ENCODE measurements around the gene TSC2. TPM values are rescaled to one million over a fixed set of nuclear protein-coding genes. Genes with fewer than 3 reads are reported as not detected.

TSC2 gene
- total and polyA plus RNA-seq, 8 donors, result 116 to 166 (median 128) TPM

DNA sequence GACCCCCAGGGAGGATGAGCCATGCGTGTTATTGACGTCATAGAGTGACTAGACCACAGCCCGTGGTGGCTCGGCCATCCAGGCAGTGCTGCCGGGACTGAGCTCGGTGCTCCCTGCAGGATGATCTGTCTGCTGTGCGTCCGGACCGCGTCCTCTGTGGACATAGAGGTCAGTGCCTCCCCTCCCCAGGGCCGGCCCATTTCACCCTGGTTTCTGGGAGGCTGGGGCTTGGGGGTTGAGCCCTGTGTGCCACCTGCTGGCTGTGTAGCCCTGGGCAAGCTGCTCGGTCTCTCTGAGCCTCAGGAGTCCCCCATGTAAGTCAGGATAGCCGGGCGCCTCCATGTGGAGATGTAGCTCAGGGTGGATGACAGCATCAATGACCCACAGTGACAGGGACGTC, 8.3 kb downstream of the TSC2 start:
- ATAC-seq (peak; percentile 51), DNase-seq (no peak)

GRCh38 chr16:2056681-2057407, 9.1 kb downstream of the TSC2 start:
- peaks cover 0 to 98% of the 10 kb centered on the region in 2 donors for H3K36me3 ChIP-seq
- H3K27me3 ChIP-seq, result no peaks in the 10 kb centered on the region
- H3K27ac ChIP-seq, result no peak overlapping the region
- no peaks in the 10 kb centered on the region for H3K4me1 ChIP-seq
- TF ChIP-seq, protein P1, sequence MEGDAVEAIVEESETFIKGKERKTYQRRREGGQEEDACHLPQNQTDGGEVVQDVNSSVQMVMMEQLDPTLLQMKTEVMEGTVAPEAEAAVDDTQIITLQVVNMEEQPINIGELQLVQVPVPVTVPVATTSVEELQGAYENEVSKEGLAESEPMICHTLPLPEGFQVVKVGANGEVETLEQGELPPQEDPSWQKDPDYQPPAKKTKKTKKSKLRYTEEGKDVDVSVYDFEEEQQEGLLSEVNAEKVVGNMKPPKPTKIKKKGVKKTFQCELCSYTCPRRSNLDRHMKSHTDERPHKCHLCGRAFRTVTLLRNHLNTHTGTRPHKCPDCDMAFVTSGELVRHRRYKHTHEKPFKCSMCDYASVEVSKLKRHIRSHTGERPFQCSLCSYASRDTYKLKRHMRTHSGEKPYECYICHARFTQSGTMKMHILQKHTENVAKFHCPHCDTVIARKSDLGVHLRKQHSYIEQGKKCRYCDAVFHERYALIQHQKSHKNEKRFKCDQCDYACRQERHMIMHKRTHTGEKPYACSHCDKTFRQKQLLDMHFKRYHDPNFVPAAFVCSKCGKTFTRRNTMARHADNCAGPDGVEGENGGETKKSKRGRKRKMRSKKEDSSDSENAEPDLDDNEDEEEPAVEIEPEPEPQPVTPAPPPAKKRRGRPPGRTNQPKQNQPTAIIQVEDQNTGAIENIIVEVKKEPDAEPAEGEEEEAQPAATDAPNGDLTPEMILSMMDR (IDR thresholded peaks at IDR 0.05), result no peak
- no peaks in the 10 kb centered on the region for H3K9me3 ChIP-seq
- ATAC-seq, result no peak
- H3K4me3 ChIP-seq, result no peak overlapping the region
- DNase-seq, result no peak
- intact Hi-C loops (cut with DNase I), result no loop called here

More for the DNA sequence above, 8.3 kb downstream of the TSC2 start:
- intact Hi-C loops (cut with DNase I), result no loop called here
- Histone ChIP-seq H3K4me1 (no peaks in the 10 kb centered on the region), H3K27me3 (no peaks in the 10 kb centered on the region), H3K36me3 (peaks cover 0 to 98% of the 10 kb centered on the region in 2 donors), H3K27ac (no peak overlapping the region), H3K9me3 (no peaks in the 10 kb centered on the region), H3K4me3 (no peak overlapping the region)
- TF ChIP-seq, protein P1 (IDR thresholded peaks at IDR 0.05), result peak in 1 of 2 donors; percentile 34

DNA sequence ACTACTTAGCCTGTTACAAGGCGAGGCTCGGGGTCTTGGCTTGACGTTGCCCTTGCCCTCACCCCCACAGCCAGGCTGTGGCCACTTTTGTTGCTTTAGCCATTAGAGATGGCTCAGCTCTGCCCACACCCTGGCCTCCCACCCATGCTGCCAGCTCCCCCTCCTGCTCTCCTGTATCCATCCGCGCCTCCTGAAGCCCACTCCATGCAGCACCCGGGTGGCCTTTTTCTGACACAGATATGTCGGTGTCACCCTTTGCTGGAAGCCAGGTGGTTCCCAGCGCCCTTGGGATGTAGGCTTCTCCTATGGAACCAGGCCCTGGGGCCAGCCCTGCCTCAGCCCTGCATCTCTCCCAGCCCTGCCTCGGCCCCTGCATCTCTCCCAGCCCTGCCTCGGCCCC, 9.7 kb downstream of the TSC2 start:
- H3K9me3 ChIP-seq, result no peaks in the 10 kb centered on the region
- H3K27ac ChIP-seq, result no peak overlapping the region
- no peaks in the 10 kb centered on the region for H3K4me1 ChIP-seq
- no peak overlapping the region for H3K4me3 ChIP-seq
- intact Hi-C loops (cut with DNase I), result no loop called here
- H3K27me3 ChIP-seq, result no peaks in the 10 kb centered on the region
- peaks cover 0 to 98% of the 10 kb centered on the region in 2 donors for H3K36me3 ChIP-seq
- ATAC-seq, result no peak
- TF ChIP-seq, protein P1 (IDR thresholded peaks at IDR 0.05), result no peak
- DNase-seq, result no peak

DNA sequence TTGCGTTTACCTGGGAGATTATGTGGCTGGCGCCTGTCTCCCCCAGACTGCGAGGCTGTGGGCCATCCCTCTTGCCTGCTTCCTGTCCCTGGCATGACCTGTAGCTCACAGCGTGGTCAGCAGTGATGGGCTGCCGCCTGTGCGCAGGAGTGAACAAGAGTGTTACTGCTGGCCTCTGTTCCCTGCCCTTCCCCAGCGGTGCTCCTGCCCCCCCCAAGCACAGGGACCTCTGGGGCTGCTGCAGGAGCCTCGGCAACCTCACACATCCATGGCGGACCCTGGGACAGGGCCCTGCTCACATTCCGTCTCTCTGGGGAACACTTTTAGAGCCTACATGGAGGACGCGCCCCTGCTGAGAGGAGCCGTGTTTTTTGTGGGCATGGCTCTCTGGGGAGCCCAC, 10.6 kb downstream of the TSC2 start:
- H3K36me3 ChIP-seq, result peaks cover 0 to 98% of the 10 kb centered on the region in 2 donors
- H3K27ac ChIP-seq, result no peak overlapping the region
- no peaks in the 10 kb centered on the region for H3K4me1 ChIP-seq
- intact Hi-C loops (cut with DNase I), result no loop called here
- H3K4me3 ChIP-seq, result no peak overlapping the region
- DNase-seq (no peak), ATAC-seq (no peak)
- no peaks in the 10 kb centered on the region for H3K9me3 ChIP-seq
- TF ChIP-seq, protein P1 (IDR thresholded peaks at IDR 0.05), result no peak
- no peaks in the 10 kb centered on the region for H3K27me3 ChIP-seq

- Histone ChIP-seq H3K4me3 (no peak overlapping the region), H3K9me3 (no peaks in the 10 kb centered on the region), H3K4me1 (no peaks in the 10 kb centered on the region), H3K27me3 (no peaks in the 10 kb centered on the region), H3K27ac (no peak overlapping the region), H3K36me3 (peaks cover 0 to 98% of the 10 kb centered on the region in 2 donors)
- DNase-seq (no peak), ATAC-seq (no peak)
- TF ChIP-seq, protein P1 (IDR thresholded peaks at IDR 0.05), result no peak
- intact Hi-C loops (cut with DNase I), result no loop called here
Measured at GRCh38 chr16:2058872-2059271, 11.1 kb downstream of the TSC2 start.

Measured in left lung (tissue), 10 donors.